LoVo (cell line): ENCODE data around the gene CHMP1A.
A peak's percentile ranks its signal among the peaks of the same experiment; 100 is the strongest.
"Not testable (repeated sequence)": the region's sequence is repeated elsewhere in the genome, so short reads cannot be mapped to it uniquely, and the experiment has no call there.

ENCODE experiments used
- DNase-seq: peaks from one replicate; pipeline ENCODE4 v3.0.0-alpha.2; 2016; ENCODE audit warnings: low spot score

Gene CHMP1A

GRCh38 chr16:89657442-89658220 lies at the start of gene CHMP1A, which contains the start of gene SPATA33:
CHMP1A (minus strand) TSS chr16:89657708; CDS start chr16:89657588, 120 bp downstream.
SPATA33 (plus strand) TSS chr16:89657836; CDS start chr16:89657912, 76 bp downstream.
- DNase-seq = peak; percentile 91

GRCh38 chr16:89706518-89707260 lies 49.2 kb upstream of the CHMP1A start:
- DNase-seq = no peak

GRCh38 chr16:89705006-89705405 lies 47.5 kb upstream of the CHMP1A start:
- DNase-seq = no peak

- no peak for DNase-seq
These were observed 46.8 kb upstream of the CHMP1A start for GRCh38 chr16:89704281-89704680.

- DNase-seq = peak; percentile 96
These were observed 44.2 kb upstream of the CHMP1A start, which contains the start of gene SPATA2L for GRCh38 chr16:89701425-89702406. SPATA2L (minus strand) TSS chr16:89701705; CDS start chr16:89701232, 473 bp downstream.

- DNase-seq = peak; percentile 41
These were observed 43.3 kb upstream of the CHMP1A start for GRCh38 chr16:89700649-89701424.

- peak; percentile 100 for DNase-seq
These were observed 42.7 kb upstream of the CHMP1A start for GRCh38 chr16:89700100-89700648.

- not testable (repeated sequence) for DNase-seq
These were observed 42.2 kb upstream of the CHMP1A start for GRCh38 chr16:89699629-89700099.

GRCh38 chr16:89698717-89699116 lies 41.2 kb upstream of the CHMP1A start:
- DNase-seq = not testable (repeated sequence)

GRCh38 chr16:89697616-89698331 lies 40.3 kb upstream of the CHMP1A start:
- no peak for DNase-seq

GRCh38 chr16:89697161-89697615 lies 39.7 kb upstream of the CHMP1A start:
- DNase-seq = no peak

GRCh38 chr16:89696670-89697128 lies 39.2 kb upstream of the CHMP1A start:
- DNase-seq = no peak

GRCh38 chr16:89695875-89696669 lies 38.6 kb upstream of the CHMP1A start:
- DNase-seq = no peak

GRCh38 chr16:89695086-89695874 lies 37.8 kb upstream of the CHMP1A start:
- no peak for DNase-seq

GRCh38 chr16:89694784-89695085 lies 37.2 kb upstream of the CHMP1A start:
- not testable (repeated sequence) for DNase-seq

GRCh38 chr16:89693931-89694783 lies 36.6 kb upstream of the CHMP1A start:
- no peak for DNase-seq

GRCh38 chr16:89693289-89693731 lies 35.8 kb upstream of the CHMP1A start:
- DNase-seq = no peak
